Lung (tissue), 12 donors: ENCODE measurements around the gene COL8A1. TPM values are rescaled to one million over a fixed set of nuclear protein-coding genes. Genes with fewer than 3 reads are reported as not detected.

ENCODE experiments used
- ATAC-seq: fragments of 200-7000 bp; cut with Tn5 transposase; one replicate; pipeline ENCODE4 v1.9.1; 2020; ENCODE audit warnings: moderate number of reproducible peaks; ENCODE audit not compliant: insufficient read depth, low FRiP score
- DNase-seq, 3 donors: peaks; one replicate each; pipeline ENCODE4 v3.0.0-alpha.2; 2013 to 2017
- H3K27ac ChIP-seq, 2 donors: one replicate each; pipeline ENCODE4 v1.5.1; 2013; ENCODE audit warnings: mild to moderate bottlenecking in 2 of 2, moderate library complexity in 2 of 2, control low read depth in 1 of 2, inconsistent platforms in 1 of 2, low read depth in 1 of 2, low read length in 1 of 2
- H3K27me3 ChIP-seq, 3 donors: one replicate each; pipeline ENCODE4 v1.5.1; 2013; ENCODE audit warnings: low read length in 2 of 3; ENCODE audit not compliant: control insufficient read depth in 3 of 3, insufficient read depth in 3 of 3
- H3K36me3 ChIP-seq, 4 donors: one replicate each; pipeline ENCODE4 v1.5.1; 2013; ENCODE audit warnings: low read length in 4 of 4, mild to moderate bottlenecking in 1 of 4, moderate library complexity in 1 of 4; ENCODE audit not compliant: control insufficient read depth in 4 of 4, insufficient read depth in 4 of 4
- H3K4me1 ChIP-seq, 5 donors: one replicate each; pipeline ENCODE4 v1.5.1; 2013; ENCODE audit warnings: low read length in 5 of 5, mild to moderate bottlenecking in 2 of 5, moderate library complexity in 1 of 5; ENCODE audit not compliant: control insufficient read depth in 5 of 5, insufficient read depth in 5 of 5
- H3K4me3 ChIP-seq: one replicate; pipeline ENCODE4 v1.5.1; 2013; ENCODE audit warnings: mild to moderate bottlenecking, control low read depth, moderate library complexity
- H3K9ac ChIP-seq, 2 donors: one replicate each; pipeline ENCODE4 v1.5.1; 2013; ENCODE audit warnings: low read length in 2 of 2, control low read depth in 1 of 2; ENCODE audit not compliant: insufficient read depth in 1 of 2
- H3K9me3 ChIP-seq, 4 donors: one replicate each; pipeline ENCODE4 v1.5.1; 2013; ENCODE audit warnings: low read length in 3 of 4, mild to moderate bottlenecking in 1 of 4, moderate library complexity in 1 of 4; ENCODE audit not compliant: control insufficient read depth in 4 of 4, insufficient read depth in 3 of 4
- WGBS, 2 donors: extraction: QIAGEN DNeasy Blood & Tissue Kit; methylation state at CpG; one replicate each; pipeline ENCODE4 v1.1.7; 2013; 5-methylcytosine and 5-hydroxymethylcytosine counted together
- polyA plus RNA-seq, 2 donors: library from polyadenylated mRNA; stranded (reverse); fragments of 200-250 nt; gene quantifications; one replicate each; pipeline ENCODE4 v1.2.1, GENCODE V29; 2013
- total RNA-seq, 2 donors: library from RNA; depleted of rRNA in 1 of 2; stranded (reverse); fragments of >200 nt in 1 of 2; gene quantifications; one replicate each; pipeline ENCODE4 v1.2.1, GENCODE V29; 2014 to 2021
- TF ChIP-seq, protein P1 (sequence below): IDR thresholded peaks from 2 replicates; pipeline ENCODE4 v1.5.1; 2012; ENCODE audit warnings: mild to moderate bottlenecking; ENCODE audit errors: control extremely low read depth, extremely low read depth
- donor health status: control.
- donor health status: control.
- donor health status: Bipolar disorder and iron deficiency.
- donor health status: healthy.
- donor health status: DM: yes; HTN: yes; CAD: no.

COL8A1 gene
- total and polyA plus RNA-seq, 4 donors: 19.5 to 84.6 (median 57.1) TPM

DNA sequence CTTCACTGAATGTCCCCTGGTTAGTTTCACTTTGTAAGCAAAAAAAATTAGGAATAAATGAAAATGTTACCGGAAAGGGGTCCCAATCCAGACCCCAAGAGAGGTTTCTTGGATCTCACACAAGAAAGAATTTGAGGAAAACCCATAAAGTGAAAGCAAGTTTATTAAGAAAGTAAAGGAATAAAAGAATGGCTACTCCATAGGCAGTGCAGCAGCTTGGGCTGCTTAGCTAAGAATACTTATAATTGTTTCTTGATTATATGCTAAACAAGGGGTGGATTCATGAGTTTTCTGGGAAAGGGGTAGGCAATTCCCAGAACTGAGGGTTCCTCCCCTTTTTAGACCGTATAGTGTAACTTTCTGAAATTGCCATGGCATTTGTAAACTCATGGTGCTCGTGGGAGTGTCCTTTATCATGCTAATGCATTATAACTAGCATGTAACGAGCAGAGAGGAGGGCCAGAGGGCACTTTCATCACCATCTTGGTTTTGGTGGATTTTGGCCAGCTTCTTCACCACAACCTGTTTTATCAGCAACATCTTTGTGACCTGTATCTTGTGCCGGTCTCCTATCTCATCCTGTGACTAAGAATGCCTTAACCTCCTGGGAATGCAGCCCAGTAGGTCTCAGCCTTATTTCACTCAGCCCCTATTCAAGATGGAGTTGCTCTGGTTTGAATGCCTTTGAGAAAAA, 138.3 kb downstream of the COL8A1 start:
- Histone ChIP-seq H3K4me1 (peaks cover 0 to 2% (median 0%) of the 10 kb centered on the region in 5 donors), H3K27me3 (no peaks in the 10 kb centered on the region), H3K4me3 (no peak overlapping the region), H3K27ac (no peak overlapping the region), H3K9ac (no peak overlapping the region), H3K9me3 (no peaks in the 10 kb centered on the region), H3K36me3 (no peaks in the 10 kb centered on the region)
- TF ChIP-seq, protein P1, sequence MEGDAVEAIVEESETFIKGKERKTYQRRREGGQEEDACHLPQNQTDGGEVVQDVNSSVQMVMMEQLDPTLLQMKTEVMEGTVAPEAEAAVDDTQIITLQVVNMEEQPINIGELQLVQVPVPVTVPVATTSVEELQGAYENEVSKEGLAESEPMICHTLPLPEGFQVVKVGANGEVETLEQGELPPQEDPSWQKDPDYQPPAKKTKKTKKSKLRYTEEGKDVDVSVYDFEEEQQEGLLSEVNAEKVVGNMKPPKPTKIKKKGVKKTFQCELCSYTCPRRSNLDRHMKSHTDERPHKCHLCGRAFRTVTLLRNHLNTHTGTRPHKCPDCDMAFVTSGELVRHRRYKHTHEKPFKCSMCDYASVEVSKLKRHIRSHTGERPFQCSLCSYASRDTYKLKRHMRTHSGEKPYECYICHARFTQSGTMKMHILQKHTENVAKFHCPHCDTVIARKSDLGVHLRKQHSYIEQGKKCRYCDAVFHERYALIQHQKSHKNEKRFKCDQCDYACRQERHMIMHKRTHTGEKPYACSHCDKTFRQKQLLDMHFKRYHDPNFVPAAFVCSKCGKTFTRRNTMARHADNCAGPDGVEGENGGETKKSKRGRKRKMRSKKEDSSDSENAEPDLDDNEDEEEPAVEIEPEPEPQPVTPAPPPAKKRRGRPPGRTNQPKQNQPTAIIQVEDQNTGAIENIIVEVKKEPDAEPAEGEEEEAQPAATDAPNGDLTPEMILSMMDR: no peak
- WGBS, 2 donors: 78 to 86% methylated on average over 5 of the region's 5 CpGs
- ATAC-seq (no peak), DNase-seq (no peak)

DNA sequence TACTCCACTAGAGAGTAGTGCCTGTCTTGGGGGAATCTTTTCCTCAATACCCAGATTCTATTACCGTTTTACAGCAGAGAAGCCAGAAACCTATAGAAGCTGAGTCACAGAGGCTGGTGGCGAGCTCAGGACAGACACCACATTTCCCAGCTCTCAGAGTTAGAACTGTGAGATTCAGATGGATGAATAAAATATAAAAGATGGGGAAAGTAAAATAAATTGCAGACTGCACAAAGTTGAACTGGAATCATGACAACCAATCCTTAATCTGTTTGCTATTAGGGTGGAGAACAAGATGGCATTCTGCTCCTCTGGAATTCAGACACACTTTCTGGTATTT, 138.8 kb downstream of the COL8A1 start:
- 88 to 96% methylated on average over 2 of the region's 2 CpGs for WGBS, 2 donors
- H3K9me3 ChIP-seq: no peaks in the 10 kb centered on the region
- TF ChIP-seq, protein P1: no peak
- H3K27me3 ChIP-seq: no peaks in the 10 kb centered on the region
- no peak overlapping the region for H3K27ac ChIP-seq
- no peaks in the 10 kb centered on the region for H3K36me3 ChIP-seq
- H3K4me3 ChIP-seq: no peak overlapping the region
- DNase-seq: no peak
- no peak overlapping the region for H3K9ac ChIP-seq
- no peak for ATAC-seq
- peaks cover 0 to 2% (median 0%) of the 10 kb centered on the region in 5 donors for H3K4me1 ChIP-seq

- Histone ChIP-seq H3K36me3 (no peaks in the 10 kb centered on the region), H3K9me3 (no peaks in the 10 kb centered on the region), H3K27me3 (no peaks in the 10 kb centered on the region), H3K9ac (no peak overlapping the region), H3K27ac (no peak overlapping the region), H3K4me1 (peaks cover 0 to 2% (median 0%) of the 10 kb centered on the region in 5 donors), H3K4me3 (no peak overlapping the region)
- TF ChIP-seq, protein P1: no peak
- DNase-seq (no peak), ATAC-seq (no peak)
- 63 to 67% methylated on average over 2 of the region's 2 CpGs for WGBS, 2 donors
These were observed 139.3 kb downstream of the COL8A1 start for GRCh38 chr3:99777708-99778107.

- ATAC-seq (no peak), DNase-seq (no peak)
- TF ChIP-seq, protein P1: no peak
- H3K4me3 ChIP-seq: no peak overlapping the region
- no peak overlapping the region for H3K9ac ChIP-seq
- no peaks in the 10 kb centered on the region for H3K9me3 ChIP-seq
- no peak overlapping the region for H3K27ac ChIP-seq
- peaks cover 0 to 2% (median 0%) of the 10 kb centered on the region in 5 donors for H3K4me1 ChIP-seq
- WGBS, 2 donors: 68 to 78% methylated on average over 3 of the region's 3 CpGs
- no peaks in the 10 kb centered on the region for H3K27me3 ChIP-seq
- no peaks in the 10 kb centered on the region for H3K36me3 ChIP-seq
These were observed 142.4 kb downstream of the COL8A1 start for GRCh38 chr3:99780749-99781148.
